Hematopoietic multipotent progenitor cell treated with erythropoietin and hydrocortisone succinate and interleukin-3 and kit ligand, for 15 days (in vitro differentiated cells): ENCODE measurements around the gene VPS18.

ENCODE experiments used
- DNase-seq: peaks from one replicate; pipeline ENCODE4 v3.0.0-alpha.2; 2015; ENCODE audit warnings: low spot score

The VPS18 gene

DNA sequence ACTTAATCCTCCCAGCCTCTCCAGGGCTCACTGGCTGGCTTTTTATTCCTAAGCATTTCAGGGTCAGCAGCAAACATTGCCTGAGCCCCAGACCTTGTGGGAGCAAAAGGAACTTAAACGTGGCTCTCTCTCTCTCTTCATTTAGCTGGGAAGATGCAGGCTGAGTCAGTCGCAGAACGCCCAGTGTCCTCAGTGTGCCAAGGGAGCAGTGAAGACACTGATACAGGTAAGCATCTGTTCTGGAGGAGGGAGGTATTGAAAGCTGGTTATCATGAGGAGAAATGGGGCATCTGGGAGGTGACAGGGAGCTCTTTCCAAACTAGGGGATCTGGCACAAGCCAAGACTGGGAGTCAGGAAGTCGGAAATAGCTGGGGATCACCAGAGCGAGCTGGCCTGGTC is 24.6 kb upstream of the VPS18 start:
- DNase-seq: no peak

DNA sequence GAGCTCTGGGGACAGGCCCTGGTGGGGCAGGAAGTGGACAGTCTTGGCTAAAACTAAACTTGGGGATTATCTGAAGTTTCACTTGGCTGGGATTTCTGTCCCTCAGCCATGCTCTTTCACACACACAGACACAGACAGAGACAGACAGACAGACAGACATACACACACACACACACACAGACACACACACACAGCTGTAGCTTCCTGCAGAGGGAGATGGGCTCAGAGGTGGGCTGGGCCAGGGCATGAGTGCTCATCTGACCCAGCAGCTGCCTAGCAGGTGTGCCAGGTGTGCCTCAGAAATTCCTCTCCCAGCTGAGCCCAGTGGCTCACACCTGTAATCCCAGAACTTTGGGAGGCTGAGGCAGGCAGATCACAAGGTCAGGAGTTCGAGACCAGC is 23.5 kb upstream of the VPS18 start:
- no peak for DNase-seq

- no peak for DNase-seq
Measured at GRCh38 chr15:40871749-40872617, 22.3 kb upstream of the VPS18 start.

- DNase-seq: no peak
Measured at GRCh38 chr15:40872791-40873693, 21.2 kb upstream of the VPS18 start.

GRCh38 chr15:40873694-40874561 is 20.3 kb upstream of the VPS18 start, which contains the start of gene RHOV:
TSS of gene RHOV (minus strand) at chr15:40874234. CDS start at chr15:40874139, 95 bp downstream.
- peak; percentile 67 for DNase-seq

DNA sequence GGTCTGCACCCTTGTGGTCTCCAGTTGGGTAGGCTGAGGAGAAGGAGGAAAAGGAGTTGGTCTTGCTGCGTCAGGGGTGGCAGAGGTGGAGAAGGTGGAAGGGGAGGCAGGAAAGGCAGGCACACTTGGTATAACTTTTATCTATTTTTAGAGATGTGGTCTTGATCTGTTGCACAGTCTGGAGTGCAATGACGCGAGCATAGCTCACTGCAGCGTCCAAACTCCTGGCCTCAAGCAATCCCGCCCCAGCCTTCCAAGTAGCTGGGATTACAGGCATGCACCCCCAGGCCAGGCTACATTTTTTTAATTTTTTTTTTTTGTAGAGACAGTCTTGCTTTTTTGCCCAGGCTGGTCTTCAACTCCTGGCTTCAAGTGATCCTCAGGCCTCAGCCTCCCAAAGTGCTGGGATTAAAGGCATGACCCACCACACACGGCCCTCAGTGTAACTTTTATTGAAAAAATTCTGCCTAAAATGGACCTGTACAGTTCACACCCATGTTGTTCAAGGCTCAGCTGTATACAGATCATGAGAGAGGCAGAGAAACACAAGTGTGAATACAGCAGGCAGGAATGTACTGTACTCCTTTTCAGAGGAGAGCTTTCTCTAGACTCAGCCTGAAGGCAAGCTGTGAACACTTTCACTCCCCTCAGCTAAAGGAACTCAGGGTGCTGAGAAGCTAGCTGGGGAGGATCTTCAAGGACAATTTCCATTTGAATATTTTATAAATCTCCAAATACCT is 18.1 kb upstream of the VPS18 start:
- DNase-seq: no peak

DNA sequence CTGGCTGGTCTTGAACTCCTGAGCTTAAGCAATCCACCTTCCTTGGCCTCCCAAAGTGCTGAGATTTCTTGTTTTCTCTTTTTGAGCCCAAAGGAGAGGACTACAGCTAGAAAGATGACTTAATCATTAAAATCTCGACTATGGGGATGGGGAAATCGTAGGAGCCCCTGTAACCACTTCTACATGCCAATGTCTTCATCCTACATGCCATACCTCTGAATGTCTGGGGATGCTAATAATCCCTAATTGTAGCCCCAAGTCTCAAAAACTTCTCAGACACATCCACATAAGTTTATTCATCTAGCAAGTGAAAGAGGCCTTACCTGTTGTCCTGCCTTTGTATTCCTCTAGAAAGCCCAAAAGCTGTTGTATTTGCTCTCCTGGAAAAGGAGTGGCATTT is 16.6 kb upstream of the VPS18 start:
- DNase-seq: no peak

- DNase-seq: no peak
Measured at GRCh38 chr15:40878785-40879184, 15.5 kb upstream of the VPS18 start.

GRCh38 chr15:40879609-40880008 is 14.6 kb upstream of the VPS18 start:
- peak; percentile 21 for DNase-seq

GRCh38 chr15:40881351-40881750 is 12.9 kb upstream of the VPS18 start:
- no peak for DNase-seq

GRCh38 chr15:40886586-40886985 is 7.7 kb upstream of the VPS18 start:
- DNase-seq: no peak

GRCh38 chr15:40889112-40889511 is 5.1 kb upstream of the VPS18 start:
- no peak for DNase-seq

- no peak for DNase-seq
Measured at GRCh38 chr15:40891138-40891537, 3.1 kb upstream of the VPS18 start.

- peak; percentile 34 for DNase-seq
Measured at GRCh38 chr15:40891810-40892446, 2.3 kb upstream of the VPS18 start.

- no peak for DNase-seq
Measured at GRCh38 chr15:40892447-40893012, 1.7 kb upstream of the VPS18 start.

DNA sequence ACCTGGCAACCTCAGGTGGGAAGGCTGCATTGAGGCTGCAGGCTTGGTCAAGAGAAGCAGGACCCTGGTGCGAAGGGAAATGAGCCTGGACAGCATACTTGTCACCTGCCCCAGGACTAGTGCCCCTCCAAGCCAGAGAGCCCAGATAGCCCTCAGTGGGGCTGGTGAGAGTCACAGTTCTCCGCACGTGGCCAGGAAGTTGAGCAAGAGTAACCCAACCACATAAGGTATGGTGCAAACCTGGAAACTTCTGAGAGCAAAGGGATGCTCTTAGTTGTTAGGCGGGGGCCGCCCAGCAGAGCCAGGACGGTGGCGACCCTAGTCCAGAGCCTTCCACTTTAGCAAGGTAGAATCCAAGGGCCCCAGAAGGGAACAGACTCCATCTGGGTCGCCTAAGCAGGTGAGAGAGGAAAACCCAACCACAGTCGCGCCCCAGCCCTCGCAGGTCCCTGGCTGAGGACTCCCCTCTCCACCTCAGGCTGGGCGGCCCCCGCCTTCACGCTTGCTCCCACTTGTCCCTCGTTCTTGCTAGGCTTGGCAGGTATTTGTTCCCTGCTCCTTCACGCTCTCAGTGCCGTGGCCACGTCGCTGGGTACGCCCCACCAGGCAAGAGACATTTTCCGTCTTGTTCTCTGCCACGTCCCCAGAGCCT is 1.1 kb upstream of the VPS18 start:
- DNase-seq: no peak

GRCh38 chr15:40894681-40895448 is 615 bp downstream of the VPS18 start:
- DNase-seq: peak; percentile 49

- DNase-seq: no peak
Measured at GRCh38 chr15:40899536-40900207, 5.4 kb downstream of the VPS18 start.
